B cell (primary cell): ENCODE measurements around the gene ABCA13. TPM values are rescaled to one million over a fixed set of nuclear protein-coding genes. Genes with fewer than 3 reads are reported as not detected.

Experiments used
- ATAC-seq: fragments of 200-7000 bp; cut with Tn5 transposase; one replicate; pipeline ENCODE4 v1.10.0; 2021; ENCODE audit warnings: low read depth, mild to moderate bottlenecking, moderate number of reproducible peaks, moderate library complexity
- CTCF ChIA-PET: fragments of 350-600 bp; sonication (Branson Sonifier 250); formaldehyde crosslinking; loops from one replicate; lab custom pipeline; 2021; ENCODE audit warnings: antibody characterized with exemption, inconsistent platforms; lab: Charles Lee
- POLR2A ChIA-PET: fragments of 350-600 bp; sonication (Branson Sonifier 250); formaldehyde crosslinking; loops from one replicate; lab custom pipeline; 2021; ENCODE audit warnings: antibody characterized with exemption; lab: Charles Lee
- DNase-seq: peaks from one replicate; pipeline ENCODE4 v3.0.0; 2013
- H2AFZ ChIP-seq: 2 replicates; pipeline ENCODE4 v1.6.1; 2012; ENCODE audit warnings: mild to moderate bottlenecking, low read depth, low read length; ENCODE audit not compliant: insufficient read depth, poor library complexity, severe bottlenecking
- H3K27ac ChIP-seq, 2 donors: 1 replicate in 1 of 2; 2 replicates in 1 of 2; pipeline ENCODE4 v1.5.1; 2012 to 2013; ENCODE audit warnings: low read length in 2 of 2, mild to moderate bottlenecking in 2 of 2, moderate library complexity in 1 of 2
- H3K27me3 ChIP-seq, 4 experiments: fragments of 200-600 bp in 1 of 4; sonication (generic) in 1 of 4; replicated peaks in 1 of 4; 1 replicate in 2 of 4; 2 replicates in 2 of 4; pipeline versions ENCODE4 v1.6.1 to v1.7.0; 2013 to 2016; ENCODE audit warnings: low read length in 3 of 4, mild to moderate bottlenecking in 2 of 4, mixed read lengths in 1 of 4, moderate library complexity in 1 of 4; ENCODE audit not compliant: insufficient read depth in 4 of 4, control insufficient read depth in 3 of 4; ENCODE audit errors: control extremely low read depth in 1 of 4
- H3K36me3 ChIP-seq, 2 experiments: replicated peaks in 1 of 2; 1 replicate in 1 of 2; 2 replicates in 1 of 2; pipeline versions ENCODE4 v1.6.1 to v1.7.1; 2013; ENCODE audit warnings: low read length in 1 of 2; ENCODE audit not compliant: insufficient read depth in 2 of 2, control insufficient read depth in 1 of 2; ENCODE audit errors: control extremely low read depth in 1 of 2, extremely low read depth in 1 of 2
- H3K4me1 ChIP-seq, 2 donors: fragments of 200-600 bp in 1 of 2; sonication (generic) in 1 of 2; 1 replicate in 1 of 2; 2 replicates in 1 of 2; pipeline versions ENCODE4 v1.5.1 to v1.6.1; 2013 to 2017; ENCODE audit warnings: low read length in 2 of 2; ENCODE audit not compliant: control insufficient read depth in 2 of 2, insufficient read depth in 2 of 2
- H3K4me2 ChIP-seq: replicated peaks from 2 replicates; pipeline ENCODE3; 2012; ENCODE audit warnings: mild to moderate bottlenecking, low read depth, low read length; ENCODE audit not compliant: poor library complexity, severe bottlenecking
- H3K4me3 ChIP-seq, 5 experiments: fragments of 200-600 bp in 1 of 5; sonication (generic) in 1 of 5; 1 replicate in 3 of 5; 2 replicates in 2 of 5; pipeline versions ENCODE4 v1.5.1 to v1.7.0; 2011 to 2016; ENCODE audit warnings: low read length in 4 of 5, mild to moderate bottlenecking in 4 of 5, low read depth in 2 of 5, control low read depth in 1 of 5, moderate library complexity in 1 of 5; ENCODE audit not compliant: insufficient read depth in 1 of 5; ENCODE audit errors: control extremely low read depth in 1 of 5, extremely low read depth in 1 of 5
- H3K79me2 ChIP-seq: fragments of 200-600 bp; sonication (generic); one replicate; pipeline ENCODE4 v1.6.0; 2016; ENCODE audit warnings: low read length; ENCODE audit not compliant: control insufficient read depth, insufficient read depth
- H3K9ac ChIP-seq: fragments of 200-600 bp; sonication (generic); 2 replicates; pipeline ENCODE4 v1.6.1; 2017; ENCODE audit warnings: mild to moderate bottlenecking, low read length, moderate library complexity
- H3K9me3 ChIP-seq, 3 donors: one replicate each; pipeline versions ENCODE4 v1.6.1 to v1.7.1; 2013; ENCODE audit warnings: low read length in 2 of 3; ENCODE audit not compliant: control insufficient read depth in 2 of 3, insufficient read depth in 1 of 3; ENCODE audit errors: control extremely low read depth in 1 of 3
- H4K20me1 ChIP-seq: 2 replicates; pipeline ENCODE4 v1.6.0; 2012; ENCODE audit warnings: mild to moderate bottlenecking, low read length; ENCODE audit not compliant: insufficient read depth, control insufficient read depth, poor library complexity, severe bottlenecking
- H3K27ac Mint-ChIP-seq: one replicate; pipeline ENCODE4 v1.8.0; 2021; ENCODE audit warnings: mixed read lengths
- H3K27me3 Mint-ChIP-seq: one replicate; pipeline ENCODE4 v1.8.0; 2021; ENCODE audit warnings: mixed read lengths
- H3K4me1 Mint-ChIP-seq: one replicate; pipeline ENCODE4 v1.8.0; 2021; ENCODE audit warnings: mixed read lengths
- H3K4me3 Mint-ChIP-seq: one replicate; pipeline ENCODE4 v1.8.0; 2021; ENCODE audit warnings: mixed read lengths
- H3K9me3 Mint-ChIP-seq: one replicate; pipeline ENCODE4 v1.8.0; 2022; ENCODE audit warnings: mixed read lengths; ENCODE audit not compliant: insufficient read depth
- EZH2 ChIP-seq: IDR thresholded peaks from 2 replicates; pipeline ENCODE4 v1.6.1; 2012; ENCODE audit warnings: borderline replicate concordance, low read depth, mild to moderate bottlenecking, moderate library complexity, low read length; ENCODE audit not compliant: insufficient read depth, poor library complexity, severe bottlenecking
- WGBS: methylation state at CpG from one replicate; pipeline ENCODE4 v1.1.5; 2013; ENCODE audit warnings: missing lambda C conversion rate; ENCODE audit not compliant: insufficient coverage; 5-methylcytosine and 5-hydroxymethylcytosine counted together
- intact Hi-C: fragments of 100-400 bp; cut with micrococcal nuclease; formaldehyde crosslinking; loops from one replicate; pipeline ENCODE4 v1.10.0; 2022
- polyA plus RNA-seq: library from polyadenylated mRNA; depleted of rRNA; stranded (reverse); fragments of >200 nt; gene quantifications from 2 replicates; pipeline ENCODE4 v1.2.3, GENCODE V29; 2012
- total RNA-seq, 2 donors: library from RNA; stranded (reverse); fragments of 120-200 nt in 1 of 2; gene quantifications; 1 replicate in 1 of 2; 2 replicates in 1 of 2; pipeline versions ENCODE4 v1.2.3 to v1.2.4, GENCODE V29; 2013 to 2022
- TF ChIP-seq, protein P1 (sequence below): fragments of 200-600 bp; IDR thresholded peaks from one replicate; pipeline ENCODE4 v1.8.0; 2022; ENCODE audit warnings: antibody characterized with exemption, mild to moderate bottlenecking

The ABCA13 gene
- total and polyA plus RNA-seq, 2 donors (not counting 1 experiment from before 2014, with no cell fraction given), result not detected

- no peak overlapping the region for H3K4me3 ChIP-seq
- H3K9ac ChIP-seq, result no peak overlapping the region
- no peak for DNase-seq
- 87% methylated on average over 3 of the region's 3 CpGs for WGBS
- H2AFZ ChIP-seq, result no peak overlapping the region
- H3K9me3 Mint-ChIP-seq, result no peaks in the 10 kb centered on the region
- no peaks in the 10 kb centered on the region for H3K27me3 Mint-ChIP-seq
- H3K4me1 ChIP-seq, result no peaks in the 10 kb centered on the region
- no peak overlapping the region for H3K27ac Mint-ChIP-seq
- ChIA-PET POLR2A (no interaction called here), CTCF (no interaction called here)
- peaks cover 0 to 6% (median 0%) of the 10 kb centered on the region in 3 donors for H3K9me3 ChIP-seq
- H4K20me1 ChIP-seq, result no peaks in the 10 kb centered on the region
- no peak for TF ChIP-seq EZH2
- TF ChIP-seq, protein P1, sequence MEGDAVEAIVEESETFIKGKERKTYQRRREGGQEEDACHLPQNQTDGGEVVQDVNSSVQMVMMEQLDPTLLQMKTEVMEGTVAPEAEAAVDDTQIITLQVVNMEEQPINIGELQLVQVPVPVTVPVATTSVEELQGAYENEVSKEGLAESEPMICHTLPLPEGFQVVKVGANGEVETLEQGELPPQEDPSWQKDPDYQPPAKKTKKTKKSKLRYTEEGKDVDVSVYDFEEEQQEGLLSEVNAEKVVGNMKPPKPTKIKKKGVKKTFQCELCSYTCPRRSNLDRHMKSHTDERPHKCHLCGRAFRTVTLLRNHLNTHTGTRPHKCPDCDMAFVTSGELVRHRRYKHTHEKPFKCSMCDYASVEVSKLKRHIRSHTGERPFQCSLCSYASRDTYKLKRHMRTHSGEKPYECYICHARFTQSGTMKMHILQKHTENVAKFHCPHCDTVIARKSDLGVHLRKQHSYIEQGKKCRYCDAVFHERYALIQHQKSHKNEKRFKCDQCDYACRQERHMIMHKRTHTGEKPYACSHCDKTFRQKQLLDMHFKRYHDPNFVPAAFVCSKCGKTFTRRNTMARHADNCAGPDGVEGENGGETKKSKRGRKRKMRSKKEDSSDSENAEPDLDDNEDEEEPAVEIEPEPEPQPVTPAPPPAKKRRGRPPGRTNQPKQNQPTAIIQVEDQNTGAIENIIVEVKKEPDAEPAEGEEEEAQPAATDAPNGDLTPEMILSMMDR, result no peak
- ATAC-seq, result no peak
- no peaks in the 10 kb centered on the region for H3K4me1 Mint-ChIP-seq
- intact Hi-C loops, result no loop called here
- H3K27me3 ChIP-seq, result no peaks in the 10 kb centered on the region
- H3K36me3 ChIP-seq, result no peaks in the 10 kb centered on the region
- no peak overlapping the region for H3K4me2 ChIP-seq
- H3K4me3 Mint-ChIP-seq, result no peak overlapping the region
- no peak overlapping the region for H3K27ac ChIP-seq
- H3K79me2 ChIP-seq, result no peaks in the 10 kb centered on the region
Measured at GRCh38 chr7:48497521-48497920, 326.3 kb downstream of the ABCA13 start.

- no peaks in the 10 kb centered on the region for H3K27me3 Mint-ChIP-seq
- H3K9me3 Mint-ChIP-seq, result no peaks in the 10 kb centered on the region
- intact Hi-C loops, result no loop called here
- H3K4me1 ChIP-seq, result no peaks in the 10 kb centered on the region
- H3K9me3 ChIP-seq, result peaks cover 0 to 6% (median 0%) of the 10 kb centered on the region in 3 donors
- H3K9ac ChIP-seq, result no peak overlapping the region
- no peak overlapping the region for H3K4me3 ChIP-seq
- no peak overlapping the region for H3K27ac ChIP-seq
- ChIA-PET CTCF (no interaction called here), POLR2A (no interaction called here)
- H3K4me3 Mint-ChIP-seq, result no peak overlapping the region
- no CpG with 5 or more reads among the region's 4 CpGs for WGBS
- no peaks in the 10 kb centered on the region for H3K4me1 Mint-ChIP-seq
- H3K27ac Mint-ChIP-seq, result no peak overlapping the region
- no peak for TF ChIP-seq EZH2
- TF ChIP-seq, protein P1, result no peak
- no peaks in the 10 kb centered on the region for H3K36me3 ChIP-seq
- ATAC-seq (no peak), DNase-seq (no peak)
- no peak overlapping the region for H3K4me2 ChIP-seq
- no peaks in the 10 kb centered on the region for H4K20me1 ChIP-seq
- no peaks in the 10 kb centered on the region for H3K27me3 ChIP-seq
- no peak overlapping the region for H2AFZ ChIP-seq
- H3K79me2 ChIP-seq, result no peaks in the 10 kb centered on the region
Measured at GRCh38 chr7:48502021-48502420, 330.8 kb downstream of the ABCA13 start.
